ENCODE measurements around the gene PNMA1. TPM values are rescaled to one million over a fixed set of nuclear protein-coding genes. Genes with fewer than 3 reads are reported as not detected.

The PNMA1 gene
- total RNA-seq, 1 donor from 2014 or later, result 30.2 TPM

DNA sequence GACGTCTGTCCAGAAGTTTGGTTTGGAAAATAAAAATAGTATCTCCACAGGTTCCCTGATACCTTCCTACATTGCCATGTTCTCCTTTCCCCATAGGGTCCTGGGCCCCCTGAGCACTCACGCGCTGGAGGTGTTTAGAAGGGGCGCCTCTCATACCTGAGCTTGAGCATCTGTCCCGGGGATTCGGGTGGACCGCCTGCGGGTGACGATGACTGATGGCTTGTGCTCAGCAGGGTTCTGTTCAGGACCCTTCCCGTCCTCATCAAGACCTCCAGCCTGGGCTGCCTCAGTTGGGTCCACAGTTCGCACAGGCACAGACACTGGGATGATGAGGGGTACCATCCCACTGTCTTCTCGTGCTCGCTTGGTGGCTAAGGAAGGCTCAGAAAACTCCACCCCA lies 22.7 kb upstream of the PNMA1 start:
- no peak overlapping the region for H3K4me3 ChIP-seq
- H3K27ac ChIP-seq, result peak overlapping the region in 1 of 2 donors; percentile 21
- H3K27me3 ChIP-seq, result no peaks in the 10 kb centered on the region
- H3K4me1 ChIP-seq, result peaks cover 22 to 33% of the 10 kb centered on the region in 2 donors
- intact Hi-C loops (cut with DNase I), result no loop called here
- no peaks in the 10 kb centered on the region for H3K9me3 ChIP-seq
- peaks cover 50 to 52% of the 10 kb centered on the region in 2 donors for H3K36me3 ChIP-seq
- TF ChIP-seq, protein P1, sequence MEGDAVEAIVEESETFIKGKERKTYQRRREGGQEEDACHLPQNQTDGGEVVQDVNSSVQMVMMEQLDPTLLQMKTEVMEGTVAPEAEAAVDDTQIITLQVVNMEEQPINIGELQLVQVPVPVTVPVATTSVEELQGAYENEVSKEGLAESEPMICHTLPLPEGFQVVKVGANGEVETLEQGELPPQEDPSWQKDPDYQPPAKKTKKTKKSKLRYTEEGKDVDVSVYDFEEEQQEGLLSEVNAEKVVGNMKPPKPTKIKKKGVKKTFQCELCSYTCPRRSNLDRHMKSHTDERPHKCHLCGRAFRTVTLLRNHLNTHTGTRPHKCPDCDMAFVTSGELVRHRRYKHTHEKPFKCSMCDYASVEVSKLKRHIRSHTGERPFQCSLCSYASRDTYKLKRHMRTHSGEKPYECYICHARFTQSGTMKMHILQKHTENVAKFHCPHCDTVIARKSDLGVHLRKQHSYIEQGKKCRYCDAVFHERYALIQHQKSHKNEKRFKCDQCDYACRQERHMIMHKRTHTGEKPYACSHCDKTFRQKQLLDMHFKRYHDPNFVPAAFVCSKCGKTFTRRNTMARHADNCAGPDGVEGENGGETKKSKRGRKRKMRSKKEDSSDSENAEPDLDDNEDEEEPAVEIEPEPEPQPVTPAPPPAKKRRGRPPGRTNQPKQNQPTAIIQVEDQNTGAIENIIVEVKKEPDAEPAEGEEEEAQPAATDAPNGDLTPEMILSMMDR (IDR thresholded peaks at IDR 0.05), result no peak
- DNase-seq (ENCODE audit: low spot score in 2 of 2), result no peak

DNA sequence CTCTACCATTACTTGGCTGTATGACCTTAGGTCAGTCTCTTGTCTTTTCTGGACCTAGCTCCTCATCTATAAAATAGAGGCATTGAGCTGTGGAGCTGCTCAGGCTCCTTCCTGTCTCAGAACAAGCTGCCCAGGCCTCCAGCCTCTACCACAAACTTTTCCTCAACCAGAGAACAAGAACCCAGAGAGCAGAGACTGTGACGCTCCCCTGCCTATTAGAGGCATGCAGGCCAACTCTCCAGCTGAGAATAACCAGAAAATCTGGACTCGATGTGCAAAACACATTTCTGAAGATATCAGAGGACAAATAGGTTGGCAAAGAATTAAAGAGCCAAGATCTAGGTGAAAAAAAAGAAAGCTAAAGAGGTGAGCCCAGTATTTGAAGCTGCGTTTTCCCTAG lies 17.8 kb upstream of the PNMA1 start:
- TF ChIP-seq, protein P1 (IDR thresholded peaks at IDR 0.05), result no peak
- no peak overlapping the region for H3K4me3 ChIP-seq
- no peaks in the 10 kb centered on the region for H3K27me3 ChIP-seq
- H3K27ac ChIP-seq, result no peak overlapping the region
- H3K4me1 ChIP-seq, result peaks cover 8 to 10% of the 10 kb centered on the region in 2 donors
- peaks cover 63 to 71% of the 10 kb centered on the region in 2 donors for H3K36me3 ChIP-seq
- H3K9me3 ChIP-seq, result no peaks in the 10 kb centered on the region
- no peak for DNase-seq (ENCODE audit: low spot score in 2 of 2)
- intact Hi-C loops (cut with DNase I), result no loop called here

DNA sequence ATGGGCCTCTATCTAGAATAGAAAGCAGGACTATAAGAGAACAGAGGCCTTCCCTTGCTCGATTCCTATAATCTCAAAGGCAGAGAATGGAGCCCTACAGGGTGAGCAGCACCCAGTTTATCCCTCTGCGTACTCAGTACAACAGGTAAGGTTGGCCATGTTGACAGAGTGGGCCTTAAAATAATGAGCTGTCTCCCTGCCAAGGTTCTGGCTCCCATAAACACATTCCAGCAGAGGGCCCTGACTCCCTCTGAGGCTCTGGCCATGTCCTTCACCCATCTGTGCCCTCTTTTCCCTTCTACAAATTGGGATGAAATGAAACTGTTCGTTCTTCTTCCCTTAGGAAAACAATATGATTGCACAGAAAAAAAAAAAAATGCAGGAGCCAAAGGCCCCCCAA lies 16.9 kb upstream of the PNMA1 start:
- TF ChIP-seq, protein P1 (IDR thresholded peaks at IDR 0.05), result no peak
- intact Hi-C loops (cut with DNase I), result no loop called here
- H3K27ac ChIP-seq, result peak overlapping the region in 1 of 2 donors; percentile 9
- H3K4me1 ChIP-seq, result peaks cover 8 to 13% of the 10 kb centered on the region in 2 donors
- H3K4me3 ChIP-seq, result no peak overlapping the region
- peaks cover 64 to 71% of the 10 kb centered on the region in 2 donors for H3K36me3 ChIP-seq
- no peak for DNase-seq (ENCODE audit: low spot score in 2 of 2)
- no peaks in the 10 kb centered on the region for H3K9me3 ChIP-seq
- H3K27me3 ChIP-seq, result no peaks in the 10 kb centered on the region

DNA sequence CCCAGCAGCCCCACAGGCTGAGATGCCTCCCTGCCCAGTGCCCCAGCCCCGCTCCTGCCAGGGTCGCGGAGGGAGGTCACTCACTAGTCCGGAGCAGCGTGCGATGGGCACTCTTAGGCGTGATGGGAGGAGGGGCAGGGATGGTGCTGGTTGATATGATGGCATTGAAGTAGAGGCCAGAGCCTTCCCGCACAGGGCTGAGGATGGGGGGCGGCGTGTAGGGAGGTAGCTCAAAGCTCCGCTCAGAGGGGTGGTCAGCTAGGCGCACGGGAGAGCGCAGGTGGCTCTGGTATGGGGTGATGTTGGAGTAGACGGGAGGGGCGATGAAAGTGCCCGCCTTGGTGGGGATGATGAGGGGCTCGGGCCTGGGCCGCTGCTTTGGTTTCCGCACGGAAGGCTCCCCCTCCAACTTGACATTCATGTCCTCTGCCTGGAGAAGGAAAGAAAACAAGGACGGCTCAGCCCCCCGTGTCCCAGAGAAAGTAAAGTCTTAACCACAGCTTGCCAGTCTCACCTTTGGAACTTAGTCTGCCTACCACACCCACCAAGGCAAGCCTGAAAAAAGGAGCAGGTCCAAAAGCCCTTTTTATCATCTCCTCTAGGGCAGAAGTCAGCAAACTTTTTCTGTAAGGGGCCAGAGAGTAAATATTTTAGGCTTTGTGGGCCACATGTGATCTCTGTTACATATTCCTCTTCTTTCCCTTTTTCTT lies 15.5 kb upstream of the PNMA1 start:
- intact Hi-C loops (cut with DNase I), result loop anchor here (2.0 to 10.0 kb wide), 3 partner anchors 23 to 355 kb away; partner anchors contain the start of genes ALDH6A1 and LIN52
- Histone ChIP-seq H3K27ac (peak overlapping the region; percentile 48 to 54), H3K27me3 (no peaks in the 10 kb centered on the region), H3K4me3 (no peak overlapping the region), H3K4me1 (peaks cover 8 to 24% of the 10 kb centered on the region in 2 donors), H3K36me3 (peaks cover 69 to 72% of the 10 kb centered on the region in 2 donors), H3K9me3 (no peaks in the 10 kb centered on the region)
- no peak for DNase-seq (ENCODE audit: low spot score in 2 of 2)
- TF ChIP-seq, protein P1 (IDR thresholded peaks at IDR 0.05), result no peak

DNA sequence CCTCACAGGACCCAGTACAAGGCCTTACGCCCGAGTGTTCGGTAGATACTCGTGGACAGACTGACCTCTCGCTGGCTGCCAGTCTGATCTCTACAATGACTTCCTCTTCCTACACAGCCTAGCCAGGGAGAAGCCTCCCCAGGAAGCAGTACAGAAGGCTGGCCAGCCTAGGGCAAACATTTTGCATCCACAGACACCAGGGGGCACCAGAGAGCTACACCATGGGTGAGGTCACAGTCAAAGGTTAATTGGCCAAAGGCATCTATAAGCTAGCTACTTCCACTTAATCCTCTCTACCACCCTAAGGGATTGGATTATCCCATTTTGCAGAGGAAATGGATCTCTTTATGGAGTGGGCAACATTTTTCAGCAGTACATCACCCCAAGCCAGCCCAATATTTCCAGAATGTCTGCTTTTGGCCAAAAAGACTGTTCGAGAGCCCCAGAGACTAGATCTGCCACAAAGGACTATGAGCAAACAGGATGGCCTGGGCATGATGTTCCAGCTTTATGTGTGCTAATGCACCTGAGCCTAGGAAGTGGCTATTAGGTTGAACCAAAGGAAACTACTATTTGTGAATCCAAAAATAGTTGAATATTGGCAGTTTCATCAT lies 14.6 kb upstream of the PNMA1 start:
- H3K27ac ChIP-seq, result peak overlapping the region; percentile 48 to 54
- H3K9me3 ChIP-seq, result no peaks in the 10 kb centered on the region
- H3K36me3 ChIP-seq, result peaks cover 66% of the 10 kb centered on the region in 2 donors
- no peak overlapping the region for H3K4me3 ChIP-seq
- H3K27me3 ChIP-seq, result no peaks in the 10 kb centered on the region
- intact Hi-C loops (cut with DNase I), result loop anchor here (1.0 to 10.0 kb wide), 4 partner anchors 24 to 356 kb away; partner anchors contain the start of genes ALDH6A1 and LIN52
- peak in 1 of 2 donors; percentile 91 for DNase-seq (ENCODE audit: low spot score in 2 of 2)
- H3K4me1 ChIP-seq, result peaks cover 8 to 30% of the 10 kb centered on the region in 2 donors
- TF ChIP-seq, protein P1 (IDR thresholded peaks at IDR 0.05), result peak; percentile 82 to 95 (median 91)

Measured in ascending aorta (tissue), 2 donors.